HG03460 (cell line): Measurements from ENCODE around the gene GRIK2.
"Not testable (repeated sequence)": the region's sequence is repeated elsewhere in the genome, so short reads cannot be mapped to it uniquely, and the experiment has no call there.

Source experiments
- ATAC-seq: cut with Tn5 transposase; IDR thresholded peaks from one replicate; pipeline ENCODE4 v1.9.1; 2021; ENCODE audit not compliant: unreplicated experiment

The GRIK2 gene

GRCh38 chr6:101980924-101981323 is 587.4 kb downstream of the GRIK2 start:
- ATAC-seq: no peak

DNA sequence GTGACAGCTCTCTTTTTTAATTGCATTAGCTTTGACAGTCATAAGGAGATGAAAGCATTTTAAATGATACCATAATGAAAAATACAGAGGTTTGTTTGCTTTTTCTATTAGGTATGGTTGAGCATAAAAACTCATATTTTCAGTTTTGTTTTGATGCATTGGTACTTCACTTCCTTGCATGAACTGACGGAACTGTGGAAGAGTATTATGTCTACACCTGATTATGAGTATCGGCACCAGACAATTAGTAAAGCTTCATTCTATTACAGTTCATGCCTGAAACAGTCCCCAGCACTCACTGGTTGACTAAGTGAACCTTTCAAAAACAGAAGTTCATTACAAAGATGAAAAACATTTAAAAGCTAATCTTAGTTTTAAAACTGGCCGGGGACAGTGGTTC is 593.0 kb downstream of the GRIK2 start:
- ATAC-seq: no peak

- ATAC-seq: no peak
These were observed 598.8 kb downstream of the GRIK2 start for GRCh38 chr6:101992286-101992685.

- no peak for ATAC-seq
These were observed 601.0 kb downstream of the GRIK2 start for GRCh38 chr6:101994521-101994920.

GRCh38 chr6:102015431-102015830 is 621.9 kb downstream of the GRIK2 start:
- no peak for ATAC-seq

DNA sequence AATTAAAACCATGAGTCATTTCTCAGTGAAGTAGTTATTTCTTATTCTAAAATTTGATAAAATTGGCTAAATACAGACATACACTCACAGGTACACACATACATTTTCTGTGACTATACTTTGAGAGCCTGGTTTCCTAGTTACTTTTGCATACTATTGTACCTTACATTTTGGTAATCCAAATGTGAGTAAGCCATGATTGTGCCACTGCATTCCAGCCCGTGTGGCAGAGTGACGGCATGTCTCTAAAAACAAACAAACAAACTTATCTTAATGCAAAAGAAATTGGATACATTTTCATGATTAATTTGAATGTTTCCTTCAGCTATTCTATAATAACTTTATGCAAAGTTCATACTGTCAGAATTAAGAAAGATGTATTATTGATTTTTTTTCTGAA is 628.8 kb downstream of the GRIK2 start:
- ATAC-seq: no peak

DNA sequence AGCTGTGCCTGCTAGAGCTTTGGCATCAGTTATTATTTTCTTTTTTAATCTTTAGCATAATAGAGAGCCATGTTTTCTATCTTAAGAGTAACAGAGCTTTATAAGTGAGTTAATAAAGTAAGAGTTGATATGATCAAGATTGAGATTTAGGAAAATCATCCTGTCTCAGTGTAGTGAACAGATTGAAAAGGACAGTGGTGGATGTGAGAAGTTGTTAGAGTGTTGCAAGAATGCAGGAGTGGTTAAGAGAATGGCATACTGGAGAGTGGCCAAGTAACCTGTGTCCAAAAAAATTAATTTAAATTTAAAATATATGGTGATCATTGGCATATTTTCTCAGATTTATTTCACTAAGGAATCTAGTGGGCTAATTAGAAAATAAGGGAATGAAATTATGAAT is 629.3 kb downstream of the GRIK2 start:
- ATAC-seq: no peak

DNA sequence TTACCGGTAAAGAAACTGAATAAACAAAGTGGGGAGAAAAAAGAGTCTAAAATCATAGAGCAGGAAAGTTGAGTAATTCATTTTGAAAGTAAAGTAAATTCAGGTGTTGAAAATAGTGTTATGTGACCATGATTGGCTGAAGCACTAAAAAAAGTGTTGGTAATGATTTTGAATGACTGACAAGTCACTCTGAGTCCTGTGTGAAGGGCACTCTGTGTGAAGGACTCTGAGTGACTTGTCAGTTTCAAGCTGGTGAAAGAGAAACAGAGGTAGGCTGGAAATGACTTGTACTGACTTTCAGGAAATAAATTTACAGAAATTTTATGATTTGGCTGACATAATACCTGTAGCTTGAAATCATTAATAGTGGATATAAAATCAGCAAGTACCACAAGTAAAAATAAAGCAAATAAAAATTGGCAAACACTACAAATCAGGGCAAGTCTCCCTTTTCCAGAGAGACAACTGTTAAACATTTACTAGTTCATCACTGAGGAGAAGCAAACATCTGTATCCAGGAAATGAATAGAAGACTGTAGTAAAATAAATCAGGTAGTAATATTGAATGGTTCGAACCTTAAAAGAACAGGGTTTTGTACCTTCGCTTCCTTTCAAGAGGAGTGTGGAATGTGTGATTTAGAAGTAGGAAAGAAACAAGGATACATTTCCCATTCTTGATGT is 630.6 kb downstream of the GRIK2 start:
- ATAC-seq: no peak

DNA sequence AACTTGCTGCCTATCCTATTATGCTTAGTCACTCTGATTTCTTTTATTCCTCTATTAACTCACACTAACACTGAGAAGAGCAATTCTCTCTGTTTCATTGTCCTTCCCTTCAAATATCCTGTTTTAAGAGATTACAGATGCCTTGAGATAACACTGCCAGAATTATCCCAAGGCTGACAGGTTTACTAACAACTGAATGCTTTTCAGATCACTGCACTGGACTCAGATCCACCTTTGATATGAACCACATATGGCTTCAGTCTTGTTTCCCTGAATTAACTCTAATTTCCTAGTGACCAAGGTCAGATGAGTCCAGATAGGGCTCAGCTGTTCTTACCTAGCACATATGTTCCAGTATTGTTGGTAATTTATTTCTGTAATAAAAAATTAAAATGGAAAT is 633.1 kb downstream of the GRIK2 start:
- no peak for ATAC-seq

- no peak for ATAC-seq
These were observed 634.7 kb downstream of the GRIK2 start for GRCh38 chr6:102028176-102028575.

GRCh38 chr6:102038964-102039363 is 645.5 kb downstream of the GRIK2 start:
- ATAC-seq: no peak

DNA sequence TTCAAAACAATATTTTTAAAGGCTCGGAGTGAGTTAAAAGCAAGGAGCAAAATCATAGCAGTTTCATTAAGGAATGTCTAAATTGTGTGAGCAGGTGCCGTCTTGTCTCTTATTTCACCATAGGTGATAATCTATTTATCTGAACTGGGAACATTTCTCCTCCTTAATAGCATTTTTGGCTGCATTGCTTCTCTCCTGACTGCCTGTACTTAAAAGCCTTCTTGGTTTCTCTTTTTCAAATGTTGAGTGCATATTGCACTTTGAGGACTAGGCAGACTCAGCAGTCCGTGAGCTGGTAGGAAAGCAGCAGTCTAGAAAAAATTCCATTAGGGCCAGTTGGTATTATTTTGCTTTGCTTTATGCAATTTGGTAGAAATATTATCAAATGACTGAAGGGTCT is 645.9 kb downstream of the GRIK2 start:
- no peak for ATAC-seq

DNA sequence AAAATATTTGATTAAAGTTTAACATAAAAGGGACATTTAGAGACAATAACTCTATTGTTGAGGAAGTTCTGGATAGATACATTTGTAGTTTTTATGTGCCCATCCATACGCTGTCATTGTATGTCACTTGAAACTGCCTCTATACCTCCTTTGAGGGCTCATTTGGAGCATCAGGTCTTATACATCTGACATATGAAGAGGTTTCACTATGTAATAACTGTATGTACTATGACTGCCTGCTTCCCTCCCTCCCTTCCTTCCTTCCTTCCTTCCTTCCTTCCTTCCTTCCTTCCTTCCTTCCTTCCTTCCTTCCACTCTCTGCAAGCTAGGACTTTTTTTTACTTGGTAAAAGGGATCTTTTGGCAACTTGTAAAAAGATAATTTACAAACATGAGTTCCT is 657.5 kb downstream of the GRIK2 start:
- ATAC-seq: no peak

- ATAC-seq: no peak
These were observed 658.2 kb downstream of the GRIK2 start for GRCh38 chr6:102051720-102052119.

- no peak for ATAC-seq
These were observed 670.6 kb downstream of the GRIK2 start for GRCh38 chr6:102064142-102064541.

GRCh38 chr6:102066301-102066700 is 672.8 kb downstream of the GRIK2 start:
- ATAC-seq: no peak

DNA sequence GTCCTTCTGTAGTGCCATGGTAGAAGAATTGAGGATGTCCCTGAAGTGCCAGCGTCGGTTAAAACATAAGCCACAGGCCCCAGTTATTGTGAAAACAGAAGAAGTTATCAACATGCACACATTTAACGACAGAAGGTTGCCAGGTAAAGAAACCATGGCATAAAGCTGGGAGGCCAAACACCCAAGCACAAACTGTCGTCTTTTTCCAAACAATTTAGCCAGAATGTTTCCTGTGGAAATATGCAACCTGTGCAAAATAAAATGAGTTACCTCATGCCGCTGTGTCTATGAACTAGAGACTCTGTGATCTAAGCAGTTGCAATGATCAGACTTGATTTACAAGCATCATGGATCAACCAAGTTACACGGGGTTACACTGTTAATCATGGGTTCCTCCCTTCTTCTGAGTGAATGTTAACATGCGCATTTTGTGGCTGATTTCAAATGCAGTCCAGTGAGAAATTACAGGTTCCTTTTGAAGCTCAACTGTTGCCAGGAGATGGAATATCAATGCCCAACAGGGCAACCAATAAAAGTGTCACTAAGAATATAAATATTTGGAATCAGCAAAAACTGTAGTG is 674.9 kb downstream of the GRIK2 start:
- no peak for ATAC-seq

GRCh38 chr6:102075539-102075938 is 682.0 kb downstream of the GRIK2 start:
- no peak for ATAC-seq

GRCh38 chr6:102085257-102085656 is 691.7 kb downstream of the GRIK2 start:
- no peak for ATAC-seq

GRCh38 chr6:102088160-102088559 is 694.7 kb downstream of the GRIK2 start:
- not testable (repeated sequence) for ATAC-seq

GRCh38 chr6:102114402-102114801 is 720.9 kb downstream of the GRIK2 start:
- peak; percentile 68 for ATAC-seq

- ATAC-seq: no peak
These were observed 722.4 kb downstream of the GRIK2 start for GRCh38 chr6:102115911-102116310.

GRCh38 chr6:102118034-102118433 is 724.5 kb downstream of the GRIK2 start:
- ATAC-seq: no peak
